Progenitor cell of endocrine pancreas (in vitro differentiated cells): ENCODE results near the gene DENND2C. TPM values are rescaled to one million over a fixed set of nuclear protein-coding genes. Genes with fewer than 3 reads are reported as not detected.

ENCODE experiments used
- DNase-seq: peaks from one replicate; pipeline ENCODE4 v3.0.0; 2021; ENCODE audit warnings: low spot score; ENCODE audit not compliant: unreplicated experiment
- H3K27ac Mint-ChIP-seq: 2 replicates; pipeline ENCODE4 v1.8.0; 2021; ENCODE audit warnings: mild to moderate bottlenecking, moderate library complexity, mixed read lengths
- H3K27me3 Mint-ChIP-seq: 2 replicates; pipeline ENCODE4 v1.8.0; 2021; ENCODE audit warnings: mixed read lengths
- H3K36me3 Mint-ChIP-seq: 2 replicates; pipeline ENCODE4 v1.8.0; 2022; ENCODE audit warnings: mixed read lengths; ENCODE audit not compliant: insufficient read depth
- H3K4me1 Mint-ChIP-seq: 2 replicates; pipeline ENCODE4 v1.8.0; 2021; ENCODE audit warnings: low read depth, mixed read lengths
- H3K4me3 Mint-ChIP-seq: 2 replicates; pipeline ENCODE4 v1.8.0; 2021; ENCODE audit warnings: low read depth, mild to moderate bottlenecking, moderate library complexity, mixed read lengths
- H3K9me3 Mint-ChIP-seq: 2 replicates; pipeline ENCODE4 v1.8.0; 2021; ENCODE audit warnings: low read depth, mixed read lengths
- CTCF ChIP-seq: fragments of 200-600 bp; sonication (generic); IDR thresholded peaks from one replicate; pipeline ENCODE4 v1.5.0; 2021; ENCODE audit warnings: antibody characterized with exemption, mild to moderate bottlenecking; ENCODE audit not compliant: unreplicated experiment
- total RNA-seq: library from RNA; stranded (reverse); gene quantifications from 2 replicates; pipeline ENCODE4 v1.2.1, GENCODE V29; 2021

DENND2C gene
- total RNA-seq, 1 donor from 2014 or later, result 10.6 TPM

- H3K9me3 Mint-ChIP-seq, result no peaks in the 10 kb centered on the region
- no peak for DNase-seq
- no peaks in the 10 kb centered on the region for H3K4me1 Mint-ChIP-seq
These were observed 32.1 kb upstream of the DENND2C start for GRCh38 chr1:114701931-114702330.

GRCh38 chr1:114700036-114700600 is 30.3 kb upstream of the DENND2C start:
- no peak overlapping the region for H3K4me3 Mint-ChIP-seq
- H3K27ac Mint-ChIP-seq, result no peak overlapping the region
- no peaks in the 10 kb centered on the region for H3K36me3 Mint-ChIP-seq
- H3K27me3 Mint-ChIP-seq, result peaks cover 6% of the 10 kb centered on the region
- no peak for TF ChIP-seq CTCF
- no peak for DNase-seq
- H3K9me3 Mint-ChIP-seq, result no peaks in the 10 kb centered on the region
- no peaks in the 10 kb centered on the region for H3K4me1 Mint-ChIP-seq

More at GRCh38 chr1:114701931-114702330, 32.1 kb upstream of the DENND2C start:
- H3K36me3 Mint-ChIP-seq, result no peaks in the 10 kb centered on the region
- no peak overlapping the region for H3K27ac Mint-ChIP-seq
- H3K27me3 Mint-ChIP-seq, result peaks cover 2% of the 10 kb centered on the region
- no peak for TF ChIP-seq CTCF
- no peak overlapping the region for H3K4me3 Mint-ChIP-seq

- no peak for TF ChIP-seq CTCF
- DNase-seq, result no peak
- Mint-ChIP-seq H3K27ac (no peak overlapping the region), H3K4me1 (no peaks in the 10 kb centered on the region), H3K9me3 (no peaks in the 10 kb centered on the region), H3K36me3 (no peaks in the 10 kb centered on the region), H3K4me3 (no peak overlapping the region), H3K27me3 (peaks cover 6% of the 10 kb centered on the region)
These were observed 27.0 kb upstream of the DENND2C start for GRCh38 chr1:114696810-114697209.

- Mint-ChIP-seq H3K36me3 (no peaks in the 10 kb centered on the region), H3K4me3 (no peak within 1 kb of the TSS), H3K27ac (no peak within 1 kb of the TSS), H3K4me1 (no peaks in the 10 kb centered on the region), H3K27me3 (peaks cover 6% of the 10 kb centered on the region), H3K9me3 (no peaks in the 10 kb centered on the region)
- no peak for TF ChIP-seq CTCF
- no peak for DNase-seq
These were observed 25.7 kb upstream of the DENND2C start, which contains the start of gene AMPD1 for GRCh38 chr1:114695430-114696058. TSS of gene AMPD1 (minus strand) at chr1:114695546. CDS start at chr1:114695471, 75 bp downstream.

GRCh38 chr1:114694540-114695310 is 24.9 kb upstream of the DENND2C start:
- H3K36me3 Mint-ChIP-seq, result no peaks in the 10 kb centered on the region
- no peak overlapping the region for H3K4me3 Mint-ChIP-seq
- TF ChIP-seq CTCF, result no peak
- no peaks in the 10 kb centered on the region for H3K4me1 Mint-ChIP-seq
- no peak for DNase-seq
- H3K27ac Mint-ChIP-seq, result no peak overlapping the region
- peaks cover 6% of the 10 kb centered on the region for H3K27me3 Mint-ChIP-seq
- no peaks in the 10 kb centered on the region for H3K9me3 Mint-ChIP-seq
